PC-3 (cell line): ENCODE measurements around the gene WDR86. TPM values are rescaled to one million over a fixed set of nuclear protein-coding genes. Genes with fewer than 3 reads are reported as not detected.

Experiments
- ATAC-seq: fragments of 200-7000 bp; cut with Tn5 transposase; 2 replicates; pipeline ENCODE4 v1.9.1; 2020; ENCODE audit warnings: mild to moderate bottlenecking, moderate library complexity
- BruUV-seq: library from RNA; stranded (reverse); fragments of 400-500 nt; replicated peaks from 2 replicates; lab custom pipeline; 2021; lab: Mats Ljungman, UMichigan
- CTCF ChIA-PET: fragments of 300-600 bp; sonication (Branson Sonifier 250); formaldehyde crosslinking; loops from one replicate; lab custom pipeline; 2022; ENCODE audit warnings: antibody characterized with exemption; lab: Charles Lee
- POLR2A ChIA-PET: fragments of 300-600 bp; sonication (Branson Sonifier 250); formaldehyde crosslinking; loops from one replicate; lab custom pipeline; 2022; ENCODE audit warnings: antibody characterized with exemption; ENCODE audit not compliant: unreplicated experiment; lab: Charles Lee
- DNase-seq: peaks from one replicate; pipeline ENCODE4 v3.0.0-alpha.2; 2015
- H2AFZ ChIP-seq: fragments of 300-600 bp; sonication (generic); 2 replicates; pipeline ENCODE4 v1.6.0; 2016; ENCODE audit warnings: antibody characterized with exemption, low read length
- H3F3A ChIP-seq: fragments of 300-600 bp; sonication (generic); one replicate; pipeline ENCODE4 v1.6.0; 2017; ENCODE audit warnings: antibody characterized with exemption, low read length, control low read depth, mild to moderate bottlenecking; ENCODE audit not compliant: unreplicated experiment
- H3K27ac ChIP-seq: fragments of 300-600 bp; sonication (generic); 2 replicates; pipeline ENCODE4 v1.5.1; 2016; ENCODE audit warnings: mild to moderate bottlenecking, low read length
- H3K27me3 ChIP-seq: fragments of 300-600 bp; sonication (generic); 2 replicates; pipeline ENCODE4 v1.6.1; 2016; ENCODE audit warnings: low read length, mixed read lengths
- H3K36me3 ChIP-seq: fragments of 300-600 bp; sonication (generic); 2 replicates; pipeline ENCODE4 v1.6.1; 2016; ENCODE audit warnings: low read depth, mixed run types, low read length, mixed read lengths
- H3K4me1 ChIP-seq: fragments of 300-600 bp; sonication (generic); 2 replicates; pipeline ENCODE4 v1.5.1; 2016; ENCODE audit warnings: low read length; ENCODE audit not compliant: insufficient read depth
- H3K4me2 ChIP-seq: fragments of 300-600 bp; sonication (generic); 2 replicates; pipeline ENCODE4 v1.6.0; 2016; ENCODE audit warnings: low read length
- H3K4me3 ChIP-seq: fragments of 300-600 bp; sonication (generic); 2 replicates; pipeline ENCODE4 v1.5.1; 2016; ENCODE audit warnings: mild to moderate bottlenecking, low read length, mixed read lengths
- H3K79me2 ChIP-seq: fragments of 300-600 bp; sonication (generic); 2 replicates; pipeline ENCODE4 v1.6.1; 2017; ENCODE audit warnings: low read length, mixed read lengths
- H3K9ac ChIP-seq: fragments of 300-600 bp; sonication (generic); 2 replicates; pipeline ENCODE4 v1.6.0; 2016; ENCODE audit warnings: mild to moderate bottlenecking, low read length
- H3K9me2 ChIP-seq: fragments of 300-600 bp; sonication (generic); replicated peaks from 2 replicates; pipeline ENCODE4 v1.6.1; 2016; ENCODE audit warnings: mixed run types, low read length, mixed read lengths
- H3K9me3 ChIP-seq: fragments of 300-600 bp; sonication (generic); 2 replicates; pipeline ENCODE4 v1.6.1; 2016; ENCODE audit warnings: low read length, mixed read lengths
- H4K20me1 ChIP-seq: fragments of 300-600 bp; sonication (generic); 2 replicates; pipeline ENCODE4 v1.6.1; 2016; ENCODE audit warnings: low read length, mixed read lengths
- CTCF ChIP-seq: fragments of 300-600 bp; sonication (generic); conservative IDR thresholded peaks from 2 replicates; pipeline ENCODE4 v1.5.1; 2017; ENCODE audit warnings: antibody characterized with exemption, low read depth, mild to moderate bottlenecking, low read length
- EZH2 ChIP-seq: fragments of 300-600 bp; sonication (generic); IDR thresholded peaks from one replicate; pipeline ENCODE4 v1.6.1; 2017; ENCODE audit warnings: antibody characterized with exemption, mild to moderate bottlenecking, low read length; ENCODE audit not compliant: unreplicated experiment
- EZH2phosphoT487 ChIP-seq: fragments of 300-600 bp; sonication (generic); IDR thresholded peaks from 2 replicates; pipeline ENCODE4 v1.6.1; 2018; ENCODE audit warnings: mild to moderate bottlenecking, antibody characterized with exemption, low read length, borderline replicate concordance
- intact Hi-C: fragments of 100-400 bp; cut with micrococcal nuclease; formaldehyde crosslinking; loops from 2 replicates; pipeline ENCODE4 v1.9.0; 2023
- total RNA-seq: library from RNA; depleted of rRNA; stranded (reverse); fragments of >200 nt; gene quantifications from 2 replicates; pipeline ENCODE4 v1.2.3, GENCODE V29; 2014

WDR86 gene
- total RNA-seq, 1 experiment from 2014 or later: not detected

- POLR2A ChIA-PET: no interaction called here
- ATAC-seq (peak; percentile 54; the same call in 1 of the 2 replicates), DNase-seq (no peak)
- Histone ChIP-seq H2AFZ (no peak overlapping the region), H3K9ac (no peak overlapping the region), H3K79me2 (no peaks in the 10 kb centered on the region), H3K27me3 (no peaks in the 10 kb centered on the region), H4K20me1 (no peaks in the 10 kb centered on the region), H3K36me3 (no peaks in the 10 kb centered on the region), H3K4me1 (no peaks in the 10 kb centered on the region), H3K9me3 (no peaks in the 10 kb centered on the region), H3F3A (no peaks in the 10 kb centered on the region), H3K27ac (no peak overlapping the region), H3K4me2 (no peak overlapping the region), H3K4me3 (no peak overlapping the region), H3K9me2 (no peaks in the 10 kb centered on the region)
- CTCF ChIA-PET: no interaction called here
- BruUV-seq: no TSS peak
- intact Hi-C loops: no loop called here
- no peak for TF ChIP-seq CTCF
- no peak for TF ChIP-seq EZH2phosphoT487
- TF ChIP-seq EZH2: no peak
These were observed 5.4 kb downstream of the WDR86 start for GRCh38 chr7:151404216-151405011.

- Histone ChIP-seq H3K9me3 (no peaks in the 10 kb centered on the region), H3K4me3 (no peak overlapping the region), H3K4me1 (no peaks in the 10 kb centered on the region), H3K27ac (no peak overlapping the region), H3K4me2 (no peak overlapping the region), H2AFZ (no peak overlapping the region), H3K79me2 (no peaks in the 10 kb centered on the region), H3F3A (no peaks in the 10 kb centered on the region), H3K27me3 (no peaks in the 10 kb centered on the region), H3K9me2 (no peaks in the 10 kb centered on the region), H4K20me1 (no peaks in the 10 kb centered on the region), H3K36me3 (no peaks in the 10 kb centered on the region), H3K9ac (no peak overlapping the region)
- CTCF ChIA-PET: no interaction called here
- ATAC-seq (no peak), DNase-seq (no peak)
- POLR2A ChIA-PET: no interaction called here
- intact Hi-C loops: no loop called here
- no TSS peak for BruUV-seq
- TF ChIP-seq CTCF (no peak), EZH2phosphoT487 (no peak), EZH2 (no peak)
These were observed 6.1 kb downstream of the WDR86 start for GRCh38 chr7:151403764-151404163.
